DOHH2 (cell line): ENCODE data around the gene RAB5B.

Source experiments
- CTCF ChIP-seq: fragments of 200-600 bp; sonication (generic); IDR thresholded peaks from one replicate; pipeline ENCODE4 v1.5.1; 2014; ENCODE audit warnings: antibody characterized with exemption, mild to moderate bottlenecking, low read depth, low read length; ENCODE audit not compliant: poor library complexity, severe bottlenecking
- EZH2phosphoT487 ChIP-seq: fragments of 200-600 bp; sonication (generic); IDR thresholded peaks from 2 replicates; pipeline ENCODE4 v1.6.1; 2017; ENCODE audit warnings: borderline replicate concordance, mild to moderate bottlenecking, antibody characterized with exemption, low read length, moderate library complexity, mixed read lengths

DNA sequence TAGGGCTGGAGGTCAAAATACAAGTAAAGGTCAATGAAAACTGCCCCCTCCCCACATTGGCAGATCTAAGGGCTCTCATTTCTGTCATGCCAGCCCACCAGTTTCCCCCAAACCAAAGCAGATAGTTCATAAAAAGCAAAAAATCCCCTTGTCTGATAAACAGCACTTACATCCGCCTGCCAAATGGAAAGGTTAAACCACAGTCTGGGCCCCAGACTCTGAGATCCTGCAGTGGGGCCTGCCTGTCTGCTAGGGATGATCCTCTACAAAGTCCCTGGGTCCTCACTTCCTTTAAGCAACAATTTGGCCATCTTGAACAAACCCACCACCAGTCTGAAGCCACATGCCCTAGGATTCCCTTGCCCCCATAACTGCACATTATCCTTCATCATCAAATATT lies 58.1 kb downstream of the RAB5B start:
- TF ChIP-seq CTCF (no peak), EZH2phosphoT487 (no peak)
